ENCODE data around the gene KAT8. TPM values are rescaled to one million over a fixed set of nuclear protein-coding genes. Genes with fewer than 3 reads are reported as not detected.
"Not testable (repeated sequence)": the region's sequence is repeated elsewhere in the genome, so short reads cannot be mapped to it uniquely, and the experiment has no call there.

KAT8 gene
- total RNA-seq, 2 donors from 2014 or later: 55.7 to 66.4 TPM

DNA sequence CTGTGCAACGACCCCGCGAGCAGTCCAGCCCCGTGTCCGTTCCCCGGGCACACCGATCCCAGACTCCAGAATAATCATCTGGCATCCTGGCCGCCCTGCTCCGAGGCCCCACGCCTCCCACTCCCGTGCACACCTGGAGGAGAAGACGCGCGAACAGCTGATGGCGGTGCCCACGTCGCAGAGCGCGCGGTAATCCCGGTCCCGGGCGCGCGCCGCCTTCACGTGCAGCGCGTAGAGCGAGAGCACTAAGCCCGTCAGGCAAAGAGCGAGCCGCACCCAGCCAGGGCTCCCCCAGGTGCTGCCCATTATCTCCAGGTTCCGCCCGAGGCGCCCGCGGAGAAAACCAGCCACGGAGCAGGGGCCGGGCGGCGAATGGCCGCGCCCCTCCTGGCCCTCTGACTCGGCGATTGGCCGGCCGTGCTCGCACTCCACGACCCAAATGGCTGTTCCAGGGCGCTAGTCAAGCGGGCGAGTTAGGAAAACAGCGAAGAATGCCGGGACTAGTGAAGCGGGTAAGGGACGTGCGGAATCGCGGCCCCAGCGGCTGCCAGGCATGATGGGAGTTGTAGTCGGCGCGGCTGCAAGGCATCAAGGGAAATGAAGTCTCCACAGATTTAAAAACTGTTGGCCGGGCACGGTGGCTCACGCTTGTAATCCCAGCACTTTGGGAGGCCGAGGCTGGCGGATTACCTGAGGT, 22.9 kb upstream of the KAT8 start, which contains the start of gene VKORC1:
TSS of gene VKORC1 (minus strand) at position 374 of the 697 bp plus-strand sequence. CDS start at position 306, 68 bp downstream.
- Histone ChIP-seq H3K36me3 (replicated peaks in 1 of 2; ENCODE audit: insufficient read depth in 1 of 2, low read depth in 2 of 2) (peaks cover 0 to 2% of the 10 kb centered on the region in 2 donors), H3K4me3 (peak within 1 kb of the TSS; percentile 59 to 71), H3K4me1 (peaks cover 24% of the 10 kb centered on the region), H3K27me3 (no peaks in the 10 kb centered on the region), H3K9me3 (no peaks in the 10 kb centered on the region), H3K27ac (peak within 1 kb of the TSS; percentile 72 to 94 (median 91))
- peak; percentile 96 to 98 (median 96) for DNase-seq
- intact Hi-C loops (cut with DNase I): no loop called here
- peak; percentile 98 for ATAC-seq
- WGBS, 2 donors: 0% methylated on average over 5 to 67 of the region's 69 CpGs
- peak; percentile 57 to 81 (median 81) for TF ChIP-seq POLR2A (IDR thresholded peaks at IDR 0.05)
- TF ChIP-seq CTCF (IDR thresholded peaks at IDR 0.05): peak in 4 of 7 experiments; percentile 3 to 20 (median 14)

DNA sequence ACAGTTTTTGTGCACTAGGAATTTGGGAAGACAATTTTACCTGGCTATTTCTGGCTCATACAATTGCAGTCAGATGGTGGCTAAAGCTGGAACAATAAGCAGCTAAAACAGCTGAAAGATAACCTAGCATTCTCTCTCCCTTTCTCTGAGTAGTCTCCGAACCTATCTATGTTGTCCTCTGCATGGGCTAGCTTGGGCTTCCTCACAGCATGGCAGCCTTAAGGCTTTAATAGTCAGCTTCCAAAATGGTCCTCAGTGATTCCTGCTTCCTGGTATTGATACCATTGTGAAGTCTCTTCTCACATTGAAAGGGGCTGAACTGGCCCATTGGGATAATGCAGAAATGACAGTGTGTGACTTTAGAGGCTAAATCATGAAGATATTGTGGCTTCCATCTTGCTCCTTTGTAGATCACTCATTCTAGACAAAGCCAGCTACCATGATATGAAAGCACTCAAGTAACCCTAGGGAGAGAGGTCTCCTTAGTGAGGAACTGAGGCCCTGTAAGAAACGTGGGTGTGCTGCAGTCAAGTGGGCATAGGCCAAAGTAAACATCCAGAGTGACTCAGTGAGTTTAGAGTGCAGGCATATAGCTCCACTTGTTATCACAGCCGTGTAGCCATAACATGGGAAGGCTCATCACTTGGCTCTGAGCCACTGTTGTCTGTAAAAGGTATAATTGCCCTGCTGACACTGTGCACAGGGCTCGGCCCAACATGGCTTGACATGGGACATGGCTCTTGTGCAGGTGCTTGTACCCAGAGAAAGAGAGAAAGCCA, 17.4 kb upstream of the KAT8 start:
- Histone ChIP-seq H3K4me1 (peaks cover 9% of the 10 kb centered on the region), H3K4me3 (no peak overlapping the region), H3K27ac (no peak overlapping the region), H3K27me3 (no peaks in the 10 kb centered on the region), H3K9me3 (no peaks in the 10 kb centered on the region), H3K36me3 (replicated peaks in 1 of 2; ENCODE audit: insufficient read depth in 1 of 2, low read depth in 2 of 2) (no peaks in the 10 kb centered on the region)
- DNase-seq (no peak), ATAC-seq (no peak)
- intact Hi-C loops (cut with DNase I): loop anchor here (5.0 kb wide), 1 partner anchor 47 kb away; no protein-coding TSS in a partner anchor
- TF ChIP-seq CTCF (IDR thresholded peaks at IDR 0.05): no peak
- no peak for TF ChIP-seq POLR2A (IDR thresholded peaks at IDR 0.05)
- 60 to 100% methylated on average over 2 to 4 of the region's 4 CpGs for WGBS, 2 donors

DNA sequence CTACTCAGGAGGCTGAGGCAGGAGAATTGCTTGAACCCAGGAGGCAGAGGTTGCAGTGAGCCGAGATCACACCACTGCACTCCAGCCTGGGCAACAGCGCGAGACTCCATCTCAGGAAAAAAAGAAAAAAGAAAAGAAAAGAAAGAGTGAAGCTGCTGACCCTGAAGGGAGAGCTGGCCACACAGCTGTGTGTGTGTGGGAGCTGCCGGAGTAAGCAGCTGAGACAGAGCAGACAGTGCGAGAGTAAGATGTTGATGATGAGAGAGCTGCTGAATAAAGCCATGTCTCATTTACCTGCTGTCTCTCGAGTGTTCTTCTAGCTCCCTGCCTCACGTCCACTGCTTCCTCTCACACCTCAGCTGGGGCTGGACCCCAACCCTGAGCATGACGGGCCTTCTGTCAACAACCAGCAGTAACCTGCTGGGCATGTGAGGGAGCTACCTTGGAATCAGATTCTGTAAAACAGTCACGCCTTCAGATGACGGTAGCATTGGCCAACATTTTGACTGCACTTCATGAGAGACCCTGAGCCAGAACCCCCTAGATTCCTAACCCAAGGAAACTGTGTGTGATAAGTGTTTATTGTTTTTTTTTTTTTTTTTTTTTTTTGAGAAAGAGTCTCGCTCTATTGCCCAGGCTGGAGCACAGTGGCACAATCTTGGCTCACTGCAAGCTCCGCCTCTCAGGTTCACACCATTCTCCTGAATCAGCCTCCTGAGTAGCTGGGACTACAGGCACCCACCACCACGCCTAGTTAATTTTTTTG, 16.4 kb upstream of the KAT8 start:
- H3K4me3 ChIP-seq; ATAC-seq; H3K9me3 ChIP-seq; H3K4me1 ChIP-seq; H3K27me3 ChIP-seq; H3K36me3 ChIP-seq (replicated peaks in 1 of 2; ENCODE audit: insufficient read depth in 1 of 2, low read depth in 2 of 2); H3K27ac ChIP-seq; DNase-seq: not testable (repeated sequence)
- intact Hi-C loops (cut with DNase I): loop anchor here (5.0 kb wide), 1 partner anchor 46 kb away; no protein-coding TSS in a partner anchor
- 80 to 85% methylated on average over 12 to 13 of the region's 13 CpGs for WGBS, 2 donors

DNA sequence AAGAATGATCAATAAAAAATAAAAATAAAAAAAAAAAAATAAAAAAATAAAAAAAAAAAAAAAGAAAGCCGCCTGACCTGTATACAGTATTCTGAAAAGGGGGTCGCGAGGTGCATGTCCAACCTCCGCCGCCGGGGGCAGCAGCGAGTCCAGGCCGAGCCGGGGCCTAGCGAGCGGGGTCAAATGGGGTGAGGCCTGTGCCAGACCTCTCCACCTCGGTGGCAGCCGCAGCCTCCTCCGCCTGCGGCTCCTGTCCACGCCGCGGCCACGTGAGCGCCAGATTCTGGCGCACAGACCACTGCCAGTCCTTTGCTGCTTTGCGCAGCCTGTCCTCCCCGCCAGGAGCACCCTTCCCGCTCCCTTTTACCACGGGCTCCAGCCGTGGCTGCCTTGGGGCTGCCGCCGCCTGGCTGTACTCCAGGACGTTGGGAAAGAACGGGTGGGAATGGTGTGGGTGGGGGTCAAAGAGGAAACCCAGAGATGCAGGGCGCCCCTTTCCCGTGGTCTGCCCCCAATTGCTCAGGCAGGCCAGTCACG, 11.7 kb upstream of the KAT8 start:
- no peak overlapping the region for H3K4me3 ChIP-seq
- WGBS, 2 donors: 7 to 8% methylated on average over 33 of the region's 33 CpGs
- peak; percentile 95 for ATAC-seq
- peak overlapping the region in 3 of 4 donors; percentile 73 to 87 (median 84) for H3K27ac ChIP-seq
- no peaks in the 10 kb centered on the region for H3K9me3 ChIP-seq
- no peaks in the 10 kb centered on the region for H3K27me3 ChIP-seq
- intact Hi-C loops (cut with DNase I): no loop called here
- H3K4me1 ChIP-seq: peaks cover 36% of the 10 kb centered on the region
- TF ChIP-seq CTCF (IDR thresholded peaks at IDR 0.05) (peak; percentile 89 to 100 (median 93)), POLR2A (IDR thresholded peaks at IDR 0.05) (peak in 1 of 3 donors; percentile 28)
- no peaks in the 10 kb centered on the region for H3K36me3 ChIP-seq (replicated peaks in 1 of 2; ENCODE audit: insufficient read depth in 1 of 2, low read depth in 2 of 2)
- DNase-seq: peak; percentile 92 to 94 (median 92)

Data from body of pancreas (tissue), 4 donors.